Mucosa of rectum (tissue), 2 donors: ENCODE results near the gene RNF187.

ENCODE experiments used
- H3K27ac ChIP-seq, 2 donors: one replicate each; pipeline ENCODE4 v1.7.0; 2013; ENCODE audit warnings: inconsistent platforms in 2 of 2, low read depth in 2 of 2, low read length in 2 of 2
- H3K27me3 ChIP-seq, 2 donors: one replicate each; pipeline ENCODE4 v1.7.0; 2013; ENCODE audit warnings: low read length in 2 of 2; ENCODE audit not compliant: control insufficient read depth in 2 of 2, insufficient read depth in 2 of 2
- H3K36me3 ChIP-seq, 2 donors: one replicate each; pipeline ENCODE4 v1.7.0; 2013; ENCODE audit warnings: low read length in 2 of 2; ENCODE audit not compliant: control insufficient read depth in 2 of 2, insufficient read depth in 2 of 2
- H3K4me1 ChIP-seq, 2 donors: one replicate each; pipeline ENCODE4 v1.7.0; 2013; ENCODE audit warnings: low read length in 2 of 2, mild to moderate bottlenecking in 1 of 2; ENCODE audit not compliant: control insufficient read depth in 2 of 2, insufficient read depth in 2 of 2
- H3K4me3 ChIP-seq, 2 donors: one replicate each; pipeline ENCODE4 v1.7.0; 2013; ENCODE audit warnings: low read length in 2 of 2
- H3K9ac ChIP-seq, 2 donors: one replicate each; pipeline ENCODE4 v1.7.0; 2013; ENCODE audit warnings: low read length in 2 of 2, low read depth in 1 of 2, mild to moderate bottlenecking in 1 of 2
- H3K9me3 ChIP-seq, 2 donors: one replicate each; pipeline ENCODE4 v1.7.0; 2013; ENCODE audit warnings: low read length in 2 of 2; ENCODE audit not compliant: control insufficient read depth in 2 of 2
- donor health status: healthy.
- donor health status: Normal muscosa, but diverticular disease.

RNF187 gene

GRCh38 chr1:228508840-228509415, 21.7 kb downstream of the RNF187 start:
- no peak overlapping the region for H3K4me3 ChIP-seq
- H3K9ac ChIP-seq, result no peak overlapping the region
- no peaks in the 10 kb centered on the region for H3K4me1 ChIP-seq
- H3K9me3 ChIP-seq, result no peaks in the 10 kb centered on the region
- no peaks in the 10 kb centered on the region for H3K36me3 ChIP-seq
- H3K27ac ChIP-seq, result no peak overlapping the region
- H3K27me3 ChIP-seq, result peaks cover 0 to 4% of the 10 kb centered on the region in 2 donors

GRCh38 chr1:228510101-228510802, 23.1 kb downstream of the RNF187 start:
- Histone ChIP-seq H3K9me3 (no peaks in the 10 kb centered on the region), H3K27me3 (peaks cover 0 to 4% of the 10 kb centered on the region in 2 donors), H3K27ac (no peak overlapping the region), H3K36me3 (no peaks in the 10 kb centered on the region), H3K9ac (no peak overlapping the region), H3K4me3 (no peak overlapping the region), H3K4me1 (no peaks in the 10 kb centered on the region)

- Histone ChIP-seq H3K9ac (no peak overlapping the region), H3K27ac (no peak overlapping the region), H3K4me3 (no peak overlapping the region), H3K4me1 (no peaks in the 10 kb centered on the region), H3K36me3 (no peaks in the 10 kb centered on the region), H3K9me3 (no peaks in the 10 kb centered on the region), H3K27me3 (peaks cover 0 to 7% of the 10 kb centered on the region in 2 donors)
These were observed 23.7 kb downstream of the RNF187 start for GRCh38 chr1:228510803-228511413.

- no peak overlapping the region for H3K4me3 ChIP-seq
- H3K27me3 ChIP-seq, result peaks cover 0 to 7% of the 10 kb centered on the region in 2 donors
- no peak overlapping the region for H3K27ac ChIP-seq
- no peaks in the 10 kb centered on the region for H3K36me3 ChIP-seq
- no peaks in the 10 kb centered on the region for H3K4me1 ChIP-seq
- no peak overlapping the region for H3K9ac ChIP-seq
- no peaks in the 10 kb centered on the region for H3K9me3 ChIP-seq
These were observed 24.6 kb downstream of the RNF187 start for GRCh38 chr1:228511546-228512445.

GRCh38 chr1:228512781-228513198, 25.6 kb downstream of the RNF187 start:
- H3K27ac ChIP-seq, result no peak overlapping the region
- no peak overlapping the region for H3K4me3 ChIP-seq
- no peaks in the 10 kb centered on the region for H3K36me3 ChIP-seq
- no peaks in the 10 kb centered on the region for H3K9me3 ChIP-seq
- no peaks in the 10 kb centered on the region for H3K4me1 ChIP-seq
- no peak overlapping the region for H3K9ac ChIP-seq
- peaks cover 0 to 7% of the 10 kb centered on the region in 2 donors for H3K27me3 ChIP-seq

- H3K9ac ChIP-seq, result no peak overlapping the region
- H3K9me3 ChIP-seq, result no peaks in the 10 kb centered on the region
- H3K27me3 ChIP-seq, result peaks cover 0 to 7% of the 10 kb centered on the region in 2 donors
- no peak overlapping the region for H3K4me3 ChIP-seq
- no peak overlapping the region for H3K27ac ChIP-seq
- H3K4me1 ChIP-seq, result no peaks in the 10 kb centered on the region
- H3K36me3 ChIP-seq, result no peaks in the 10 kb centered on the region
These were observed 26.2 kb downstream of the RNF187 start for GRCh38 chr1:228513236-228513900.

- no peak overlapping the region for H3K4me3 ChIP-seq
- H3K27ac ChIP-seq, result no peak overlapping the region
- no peaks in the 10 kb centered on the region for H3K36me3 ChIP-seq
- no peaks in the 10 kb centered on the region for H3K9me3 ChIP-seq
- H3K9ac ChIP-seq, result no peak overlapping the region
- H3K27me3 ChIP-seq, result peaks cover 0 to 7% of the 10 kb centered on the region in 2 donors
- H3K4me1 ChIP-seq, result no peaks in the 10 kb centered on the region
These were observed 27.2 kb downstream of the RNF187 start for GRCh38 chr1:228514421-228514820.

GRCh38 chr1:228515200-228515834, 28.1 kb downstream of the RNF187 start:
- Histone ChIP-seq H3K4me1 (no peaks in the 10 kb centered on the region), H3K4me3 (no peak overlapping the region), H3K9ac (no peak overlapping the region), H3K27ac (no peak overlapping the region), H3K27me3 (peaks cover 0 to 5% of the 10 kb centered on the region in 2 donors), H3K36me3 (no peaks in the 10 kb centered on the region), H3K9me3 (no peaks in the 10 kb centered on the region)

GRCh38 chr1:228517655-228518054, 30.5 kb downstream of the RNF187 start:
- Histone ChIP-seq H3K4me1 (no peaks in the 10 kb centered on the region), H3K27me3 (peaks cover 0 to 3% of the 10 kb centered on the region in 2 donors), H3K27ac (no peak overlapping the region), H3K4me3 (no peak overlapping the region), H3K36me3 (no peaks in the 10 kb centered on the region), H3K9me3 (no peaks in the 10 kb centered on the region), H3K9ac (no peak overlapping the region)
